BLaER1 (cell line): ENCODE data around the gene GPN1.

Experiments
- H3K27ac ChIP-seq: shearing (Covaris generic); formaldehyde crosslinking; 2 replicates; pipeline ENCODE4 v1.8.1; 2022
- H3K27me3 ChIP-seq: shearing (Covaris generic); formaldehyde crosslinking; 2 replicates; pipeline ENCODE4 v1.8.1; 2022
- H3K36me3 ChIP-seq: shearing (Covaris generic); formaldehyde crosslinking; 2 replicates; pipeline ENCODE4 v1.8.1; 2022
- H3K4me1 ChIP-seq: shearing (Covaris generic); formaldehyde crosslinking; 2 replicates; pipeline ENCODE4 v1.8.1; 2022
- H3K4me2 ChIP-seq: shearing (Covaris generic); formaldehyde crosslinking; 2 replicates; pipeline ENCODE4 v1.8.1; 2022
- H3K4me3 ChIP-seq: shearing (Covaris generic); formaldehyde crosslinking; 2 replicates; pipeline ENCODE4 v1.8.1; 2022
- H3K9ac ChIP-seq: shearing (Covaris generic); formaldehyde crosslinking; 2 replicates; pipeline ENCODE4 v1.8.1; 2022
- H3K9me3 ChIP-seq: shearing (Covaris generic); formaldehyde crosslinking; 2 replicates; pipeline ENCODE4 v1.8.1; 2022
- H4K20me1 ChIP-seq: shearing (Covaris generic); formaldehyde crosslinking; 2 replicates; pipeline ENCODE4 v1.8.1; 2022
- Cebpa-rat ChIP-seq: shearing (Covaris generic); IDR thresholded peaks from 2 replicates; pipeline ENCODE4 v1.8.1; 2022

The GPN1 gene

DNA sequence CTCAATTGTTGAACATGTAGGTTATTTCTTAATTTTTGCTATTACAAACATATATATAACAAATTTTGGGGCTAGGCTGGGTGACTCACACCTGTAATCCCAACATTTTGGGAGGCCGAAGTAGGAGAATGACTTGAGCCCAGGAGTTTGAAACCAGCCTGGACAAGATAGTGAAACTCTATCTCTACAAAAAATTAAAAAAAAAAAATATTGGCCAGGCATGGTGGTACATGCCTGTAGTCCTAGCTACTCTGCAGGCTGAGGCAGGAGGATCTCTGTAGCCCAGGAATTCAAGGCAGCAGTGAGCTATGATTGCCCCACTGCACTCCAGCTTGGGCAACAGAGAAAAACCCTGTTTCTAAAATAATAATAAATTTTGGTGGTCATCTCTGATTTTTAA is 58.4 kb downstream of the GPN1 start:
- Histone ChIP-seq H4K20me1 (no peaks in the 10 kb centered on the region), H3K4me1 (no peaks in the 10 kb centered on the region), H3K9ac (no peak overlapping the region), H3K27ac (no peak overlapping the region), H3K4me3 (no peak overlapping the region), H3K27me3 (no peaks in the 10 kb centered on the region), H3K36me3 (peaks cover 80% of the 10 kb centered on the region), H3K4me2 (no peak overlapping the region), H3K9me3 (no peaks in the 10 kb centered on the region)
- no peak for TF ChIP-seq Cebpa-rat

DNA sequence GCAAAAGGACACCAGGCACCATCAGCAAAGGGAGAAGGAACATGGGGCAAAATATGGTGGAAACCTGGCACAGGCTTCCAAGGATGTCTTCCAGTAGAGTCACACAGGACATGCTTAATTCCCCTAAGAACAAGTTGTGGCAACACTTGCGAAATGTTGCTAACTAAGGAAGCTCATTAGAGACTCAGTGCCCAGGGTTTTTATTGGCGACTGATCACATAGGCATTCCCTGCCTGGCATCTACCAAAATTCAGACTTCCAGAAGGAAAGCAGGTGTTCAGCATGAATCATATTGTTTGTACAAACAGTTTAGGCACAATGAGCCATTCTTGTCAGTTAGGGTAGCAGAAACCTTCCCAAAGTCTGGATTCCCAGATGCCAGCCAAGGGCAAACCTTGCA is 60.6 kb downstream of the GPN1 start:
- Histone ChIP-seq H4K20me1 (no peaks in the 10 kb centered on the region), H3K9ac (no peak overlapping the region), H3K9me3 (no peaks in the 10 kb centered on the region), H3K36me3 (peaks cover 73% of the 10 kb centered on the region), H3K27me3 (no peaks in the 10 kb centered on the region), H3K4me3 (no peak overlapping the region), H3K4me1 (no peaks in the 10 kb centered on the region), H3K4me2 (no peak overlapping the region), H3K27ac (no peak overlapping the region)
- no peak for TF ChIP-seq Cebpa-rat

DNA sequence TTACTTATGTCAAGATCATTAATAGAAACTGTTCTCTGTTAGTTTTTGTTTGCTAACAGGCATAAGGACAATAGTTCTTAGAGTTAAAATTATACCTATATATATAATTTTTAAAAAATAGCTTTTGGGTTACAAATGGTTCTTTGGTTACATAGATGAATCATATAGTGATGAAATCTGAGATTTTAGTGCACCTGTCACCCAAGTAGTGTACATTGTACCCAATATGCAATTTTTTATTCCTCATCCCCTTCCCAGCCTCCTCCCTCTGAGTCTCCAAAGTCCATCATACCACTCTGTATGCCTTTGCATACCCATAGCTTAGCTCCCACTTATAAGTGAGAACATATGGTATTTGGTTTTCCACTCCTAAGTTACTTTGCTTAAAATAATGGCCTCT is 61.2 kb downstream of the GPN1 start:
- Histone ChIP-seq H3K4me2 (no peak overlapping the region), H3K4me3 (no peak overlapping the region), H3K4me1 (no peaks in the 10 kb centered on the region), H3K27me3 (no peaks in the 10 kb centered on the region), H3K27ac (no peak overlapping the region), H3K9me3 (no peaks in the 10 kb centered on the region), H4K20me1 (no peaks in the 10 kb centered on the region), H3K9ac (no peak overlapping the region), H3K36me3 (peaks cover 70% of the 10 kb centered on the region)
- TF ChIP-seq Cebpa-rat = no peak

DNA sequence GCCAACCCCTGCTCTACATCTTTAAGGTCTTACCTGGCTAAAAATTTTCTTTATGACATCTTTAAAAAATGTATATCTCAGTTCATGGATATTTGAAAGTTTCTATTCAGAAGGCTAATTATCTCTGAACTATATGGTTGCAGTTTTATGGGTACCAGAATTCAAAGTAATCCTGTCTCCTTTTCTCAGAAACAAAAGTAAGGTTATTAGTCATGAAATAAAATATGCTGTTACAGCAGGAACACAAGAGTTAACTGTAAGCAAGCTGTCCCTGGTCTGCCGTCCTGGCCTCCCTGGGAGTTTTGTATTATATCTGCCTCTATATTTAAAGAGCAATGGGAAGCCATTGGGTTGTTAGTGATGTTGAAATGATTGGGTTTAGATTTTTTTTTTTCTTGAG is 68.8 kb downstream of the GPN1 start:
- H3K36me3 ChIP-seq = peaks cover 34% of the 10 kb centered on the region
- no peak for TF ChIP-seq Cebpa-rat
- H3K9ac ChIP-seq = no peak overlapping the region
- no peaks in the 10 kb centered on the region for H3K27me3 ChIP-seq
- H3K27ac ChIP-seq = no peak overlapping the region
- no peaks in the 10 kb centered on the region for H3K9me3 ChIP-seq
- H3K4me2 ChIP-seq = no peak overlapping the region
- no peaks in the 10 kb centered on the region for H4K20me1 ChIP-seq
- no peaks in the 10 kb centered on the region for H3K4me1 ChIP-seq
- no peak overlapping the region for H3K4me3 ChIP-seq
